Measurements from ENCODE around the gene SYT17.

The SYT17 gene

GRCh38 chr16:19264123-19264673 lies 96.2 kb downstream of the SYT17 start:
- no peak for DNase-seq (ENCODE audit: low spot score)

- peak; percentile 1 for DNase-seq (ENCODE audit: low spot score)
These were observed 97.4 kb downstream of the SYT17 start for GRCh38 chr16:19265380-19265930.

- DNase-seq (ENCODE audit: low spot score) = no peak
These were observed 98.7 kb downstream of the SYT17 start for GRCh38 chr16:19266774-19267173.

DNA sequence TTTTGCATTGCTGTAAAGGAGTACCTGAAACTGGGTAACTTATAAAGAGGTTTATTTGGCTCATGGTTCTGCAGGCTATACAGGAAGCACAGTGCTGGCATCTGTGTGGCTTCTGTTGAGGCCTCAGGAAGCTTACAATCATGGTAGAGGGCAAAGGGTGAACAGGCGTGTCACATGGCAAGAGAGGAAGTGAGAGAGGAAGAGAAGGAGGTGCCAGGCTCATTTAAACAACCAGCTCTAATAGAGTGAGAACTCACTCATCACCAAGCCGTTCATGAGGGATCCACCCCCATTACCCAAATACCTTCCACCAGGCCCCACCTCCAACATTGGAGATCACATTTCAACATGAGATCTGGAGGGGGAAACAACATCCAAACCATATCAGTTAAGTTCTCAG lies 101.1 kb downstream of the SYT17 start:
- no peak for DNase-seq (ENCODE audit: low spot score)

DNA sequence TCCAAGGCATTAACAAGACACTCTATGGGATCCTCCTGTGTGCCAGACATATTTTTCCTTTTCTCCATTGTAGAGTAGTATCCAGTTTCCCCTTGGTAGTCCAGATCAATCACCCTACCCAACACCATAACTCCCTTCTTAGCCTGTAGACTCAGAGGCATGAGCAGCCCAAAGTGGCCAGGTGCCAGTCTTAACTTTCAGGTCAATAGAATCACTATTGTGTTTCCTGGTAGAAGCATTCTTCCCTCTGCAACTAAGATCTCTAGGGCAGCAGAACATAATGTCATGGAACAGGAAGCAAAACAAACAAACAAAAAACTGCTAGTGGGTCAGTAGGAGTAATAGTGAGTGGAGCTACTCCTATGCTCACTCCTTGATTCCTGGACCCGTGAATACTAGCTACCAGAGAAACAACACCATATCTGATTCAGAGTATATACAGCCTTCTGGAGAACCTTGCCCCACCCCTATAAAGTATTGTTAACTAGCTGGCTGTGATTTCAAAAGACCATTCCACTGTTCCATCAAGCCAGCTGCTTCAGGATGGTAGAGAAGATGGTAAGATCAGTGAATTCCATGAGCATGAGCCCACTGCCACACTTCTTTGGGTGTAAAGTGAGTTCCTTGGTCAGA lies 106.2 kb downstream of the SYT17 start:
- no peak for DNase-seq (ENCODE audit: low spot score)

- DNase-seq (ENCODE audit: low spot score) = no peak
These were observed 110.4 kb downstream of the SYT17 start for GRCh38 chr16:19278403-19278802.

GRCh38 chr16:19281246-19281645 lies 113.2 kb downstream of the SYT17 start:
- DNase-seq (ENCODE audit: low spot score) = no peak

DNA sequence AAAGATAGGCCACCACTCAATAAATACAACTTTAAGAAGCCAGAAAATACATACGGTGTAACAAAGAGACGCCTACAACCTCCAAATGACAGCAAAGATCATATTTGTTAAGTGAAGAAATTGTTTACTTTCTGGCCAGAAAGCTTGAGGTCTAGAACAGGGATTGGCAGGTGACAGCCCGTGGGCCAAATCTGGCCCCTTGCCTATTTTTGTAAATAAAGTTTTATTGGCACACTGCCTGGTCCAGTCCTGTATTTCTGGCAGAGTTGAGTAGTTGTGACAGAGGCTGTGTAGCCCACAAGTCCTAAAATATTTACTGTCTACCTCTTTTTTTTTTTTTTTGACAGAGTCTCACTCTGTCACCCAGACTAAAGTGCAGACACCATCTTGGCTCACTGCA lies 114.1 kb downstream of the SYT17 start:
- no peak for DNase-seq (ENCODE audit: low spot score)

- DNase-seq (ENCODE audit: low spot score) = no peak
These were observed 115.6 kb downstream of the SYT17 start for GRCh38 chr16:19283637-19284036.

GRCh38 chr16:19284207-19284606 lies 116.2 kb downstream of the SYT17 start:
- DNase-seq (ENCODE audit: low spot score) = peak; percentile 69

DNA sequence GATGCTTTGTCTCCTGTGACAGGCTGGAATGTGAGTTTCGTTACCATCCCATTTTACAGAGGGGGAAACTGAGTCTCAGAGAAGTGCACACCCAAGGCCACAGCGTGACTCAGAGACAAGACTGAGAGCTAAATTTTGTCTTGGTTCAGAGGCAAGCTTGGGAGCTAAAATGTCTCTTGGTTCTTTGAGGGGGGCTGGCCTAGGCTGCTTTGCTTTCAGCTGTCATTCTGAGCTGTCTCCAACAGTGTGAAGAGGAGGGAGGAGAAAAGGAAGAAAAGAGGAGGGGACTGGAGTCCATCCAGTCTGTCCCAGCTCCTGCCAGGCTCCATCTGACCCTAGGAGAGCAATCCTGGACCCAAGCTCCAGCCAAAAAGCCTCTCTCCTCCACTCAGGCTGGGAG lies 117.4 kb downstream of the SYT17 start, which contains the start of gene CLEC19A:
Gene CLEC19A (plus strand): TSS at position 301 of the 400 bp plus-strand sequence. CDS start 121 bp downstream, outside the sequence.
- no peak for DNase-seq (ENCODE audit: low spot score)

- no peak for DNase-seq (ENCODE audit: low spot score)
These were observed 118.8 kb downstream of the SYT17 start for GRCh38 chr16:19286827-19287226.

DNA sequence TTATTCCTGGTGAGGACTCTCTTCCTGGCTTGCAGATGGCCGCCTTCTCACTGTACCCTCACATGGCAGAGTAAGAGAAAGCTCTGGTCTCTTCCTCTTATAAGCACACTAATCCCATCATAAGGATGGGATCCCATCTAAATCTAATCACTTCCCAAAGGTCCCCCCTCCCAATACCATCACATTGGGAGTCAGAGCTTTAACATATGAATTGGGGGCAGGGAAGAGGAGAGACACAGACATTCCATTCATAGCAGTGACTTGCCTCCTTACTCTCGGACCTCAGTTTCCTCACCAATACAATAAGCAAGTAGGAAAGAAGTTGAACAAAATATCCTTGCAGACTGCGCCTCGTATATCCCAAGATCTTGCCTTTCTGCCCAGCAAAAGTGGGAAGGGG lies 119.2 kb downstream of the SYT17 start:
- no peak for DNase-seq (ENCODE audit: low spot score)

DNA sequence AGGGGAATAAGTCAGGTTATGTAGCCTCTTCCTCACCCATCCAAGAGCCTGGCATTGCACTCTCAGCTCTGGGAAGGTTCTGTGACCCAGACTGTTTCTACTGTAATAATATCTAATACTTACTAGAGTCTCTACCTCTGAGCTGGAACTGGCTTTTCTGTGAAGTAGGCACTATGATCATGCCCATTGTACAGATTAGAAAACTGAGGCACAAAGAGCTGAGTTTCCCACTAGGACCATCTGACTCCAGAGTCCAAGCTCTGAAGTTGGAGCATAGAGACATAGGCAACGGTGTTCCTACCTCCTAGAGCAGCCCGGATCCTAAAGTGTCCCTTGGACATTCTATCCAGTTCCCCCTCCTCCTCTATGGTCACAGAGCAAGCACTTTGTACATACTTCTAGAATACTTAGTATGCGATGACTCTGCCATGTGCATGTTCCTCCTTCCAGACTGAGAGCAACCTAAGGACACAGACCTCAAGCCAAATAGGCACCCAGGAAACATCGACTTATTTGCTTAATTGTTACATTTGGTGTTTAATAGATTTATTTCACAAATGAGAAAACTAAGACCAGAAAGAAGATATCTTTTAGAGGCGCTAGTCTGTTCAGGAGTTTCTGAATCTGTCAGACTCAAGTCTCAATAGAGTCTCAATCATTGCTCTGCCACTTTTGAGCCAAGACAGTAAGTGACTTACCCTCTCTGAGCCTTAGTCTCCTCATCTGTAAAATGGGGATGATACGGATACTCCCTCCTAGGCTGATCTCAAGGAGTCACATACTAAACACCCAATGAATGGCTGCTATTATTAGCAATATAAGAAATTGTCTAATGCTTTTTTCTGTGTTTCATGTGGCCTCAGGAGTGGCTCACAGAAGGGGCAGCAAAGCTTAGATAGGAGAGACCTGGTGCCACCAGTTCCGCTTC lies 121.1 kb downstream of the SYT17 start:
- no peak for DNase-seq (ENCODE audit: low spot score)

GRCh38 chr16:19289811-19290485 lies 121.9 kb downstream of the SYT17 start:
- no peak for DNase-seq (ENCODE audit: low spot score)

DNA sequence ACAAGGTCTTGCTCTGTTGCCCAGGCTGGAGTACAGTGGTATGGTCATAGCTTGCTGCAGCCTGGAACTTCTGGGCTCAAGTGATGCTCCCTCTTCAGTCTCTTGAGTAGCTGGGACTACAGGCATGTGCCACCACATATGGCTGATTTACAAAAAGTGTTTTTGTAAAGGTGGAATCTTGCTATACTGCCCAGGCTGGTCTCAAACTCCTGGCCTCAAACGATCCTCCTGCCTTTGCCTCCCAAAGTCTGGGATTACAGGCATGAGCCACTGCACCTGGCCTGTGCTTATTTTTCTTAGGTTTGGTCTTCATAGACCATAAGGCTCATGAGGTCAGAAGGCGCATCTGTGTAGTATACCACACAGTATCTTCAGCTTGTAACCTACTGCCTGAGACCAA lies 122.8 kb downstream of the SYT17 start:
- no peak for DNase-seq (ENCODE audit: low spot score)

DNA sequence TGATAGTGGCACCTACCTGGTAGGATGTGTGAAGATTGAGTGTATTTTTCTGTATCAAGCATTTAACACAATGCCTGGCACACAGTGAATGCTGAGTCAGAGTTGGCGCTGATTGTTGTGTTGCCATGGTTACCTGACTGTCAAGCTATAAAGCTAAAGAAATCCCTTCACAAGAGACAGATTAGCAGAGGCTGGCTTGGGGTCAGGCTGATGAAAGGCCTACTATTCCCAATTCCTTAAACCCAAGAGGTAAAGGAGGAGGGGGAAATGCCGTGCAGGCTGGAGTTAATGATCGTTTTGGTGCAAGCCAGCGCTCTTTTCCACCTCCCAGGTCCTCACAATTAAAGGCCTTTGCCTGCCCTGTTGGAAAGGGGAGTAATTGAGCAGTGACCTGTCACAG lies 123.4 kb downstream of the SYT17 start:
- no peak for DNase-seq (ENCODE audit: low spot score)

DNA sequence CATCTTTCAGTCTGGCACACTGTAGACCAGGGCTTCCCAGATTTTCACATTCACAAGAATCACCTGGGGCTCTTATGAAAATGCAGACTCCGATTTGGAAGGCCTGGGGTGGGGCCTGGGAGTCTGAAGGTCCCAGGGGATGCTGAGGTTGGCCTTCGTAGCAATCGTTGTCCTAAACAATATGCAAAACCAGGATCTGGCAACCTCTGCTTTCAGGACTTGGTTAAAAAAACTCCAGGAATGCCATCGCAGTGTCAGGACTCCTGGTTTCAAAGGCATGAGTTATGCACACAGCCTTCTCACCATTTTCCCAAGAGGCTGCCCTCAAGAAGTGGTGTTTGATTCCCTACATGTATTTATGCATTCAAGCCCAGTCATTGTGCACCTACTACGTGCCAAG lies 124.1 kb downstream of the SYT17 start:
- DNase-seq (ENCODE audit: low spot score) = no peak

GRCh38 chr16:19294156-19294649 lies 126.2 kb downstream of the SYT17 start:
- no peak for DNase-seq (ENCODE audit: low spot score)

GRCh38 chr16:19295393-19295792 lies 127.4 kb downstream of the SYT17 start:
- no peak for DNase-seq (ENCODE audit: low spot score)

GRCh38 chr16:19297454-19297853 lies 129.4 kb downstream of the SYT17 start:
- DNase-seq (ENCODE audit: low spot score) = no peak

GRCh38 chr16:19299565-19299964 lies 131.5 kb downstream of the SYT17 start:
- DNase-seq (ENCODE audit: low spot score) = no peak

Measured in cerebellar cortex (tissue), 1 donor.